HG03097 (cell line): ENCODE results near the gene SCIMP.
"Not testable (repeated sequence)": the region's sequence is repeated elsewhere in the genome, so short reads cannot be mapped to it uniquely, and the experiment has no call there.

Experiments used
- ATAC-seq: cut with Tn5 transposase; IDR thresholded peaks from one replicate; pipeline ENCODE4 v1.9.1; 2021; ENCODE audit not compliant: unreplicated experiment, low FRiP score

Gene SCIMP

DNA sequence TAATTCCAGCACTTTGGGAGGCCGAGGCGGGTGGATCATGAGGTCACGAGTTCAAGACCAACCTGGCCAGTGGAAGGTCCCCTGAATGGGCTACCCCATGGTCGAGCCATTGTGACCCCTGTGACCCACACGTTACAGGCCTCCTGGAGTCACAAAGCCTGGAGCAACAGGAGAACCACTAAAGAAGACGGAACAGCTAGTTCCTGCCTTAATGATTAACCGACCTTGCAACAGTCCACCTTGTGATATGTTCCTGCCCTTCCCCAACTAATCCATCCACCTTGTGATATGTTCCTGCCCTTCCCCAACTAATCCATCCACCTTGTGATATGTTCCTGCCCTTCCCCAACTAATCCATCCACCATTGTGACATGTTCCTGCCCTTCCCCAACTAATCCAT, 5.1 kb upstream of the SCIMP start:
- not testable (repeated sequence) for ATAC-seq

DNA sequence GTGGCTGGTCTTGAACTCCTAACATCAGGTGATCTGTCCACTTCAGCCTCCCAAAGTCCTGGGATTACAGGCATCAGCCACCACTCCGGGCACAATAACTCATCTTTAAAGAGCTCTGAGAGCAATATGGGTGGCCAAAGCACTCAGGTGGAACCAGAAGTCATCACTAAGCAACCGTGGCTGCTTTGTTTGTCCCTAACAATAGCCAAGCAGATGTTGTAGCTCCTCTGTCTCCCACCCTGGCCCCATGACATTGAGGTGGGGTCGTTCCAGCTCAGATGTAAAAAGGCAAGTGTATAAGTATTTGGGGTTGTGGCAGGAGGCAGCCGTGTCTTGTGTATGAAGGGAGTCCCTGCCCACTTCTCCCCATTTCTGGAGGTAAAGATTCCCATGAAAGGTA, 3.7 kb upstream of the SCIMP start:
- ATAC-seq: no peak

DNA sequence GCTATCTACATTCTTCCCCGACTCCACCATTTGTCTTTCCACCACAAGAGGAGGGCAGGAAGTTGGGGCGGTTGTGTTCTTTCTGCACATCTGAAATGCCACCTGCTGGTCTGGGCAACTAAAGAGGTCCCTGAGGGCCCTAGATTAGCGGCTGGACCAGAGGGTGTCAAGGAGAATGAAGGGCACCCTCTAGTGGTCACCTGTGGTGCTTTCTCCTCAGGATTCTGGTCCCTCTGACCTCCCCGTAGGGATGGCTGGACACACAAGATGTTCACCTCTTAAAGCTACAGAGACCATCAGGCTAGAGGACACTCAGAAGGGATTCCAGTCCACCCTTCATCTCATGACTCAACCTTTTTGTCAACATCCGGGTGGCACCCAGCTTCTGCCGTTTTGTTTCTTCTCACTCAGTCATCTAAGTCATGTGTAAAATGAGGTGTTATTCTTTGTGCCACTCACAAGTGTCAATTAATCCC, 2.9 kb upstream of the SCIMP start:
- peak; percentile 42 for ATAC-seq

DNA sequence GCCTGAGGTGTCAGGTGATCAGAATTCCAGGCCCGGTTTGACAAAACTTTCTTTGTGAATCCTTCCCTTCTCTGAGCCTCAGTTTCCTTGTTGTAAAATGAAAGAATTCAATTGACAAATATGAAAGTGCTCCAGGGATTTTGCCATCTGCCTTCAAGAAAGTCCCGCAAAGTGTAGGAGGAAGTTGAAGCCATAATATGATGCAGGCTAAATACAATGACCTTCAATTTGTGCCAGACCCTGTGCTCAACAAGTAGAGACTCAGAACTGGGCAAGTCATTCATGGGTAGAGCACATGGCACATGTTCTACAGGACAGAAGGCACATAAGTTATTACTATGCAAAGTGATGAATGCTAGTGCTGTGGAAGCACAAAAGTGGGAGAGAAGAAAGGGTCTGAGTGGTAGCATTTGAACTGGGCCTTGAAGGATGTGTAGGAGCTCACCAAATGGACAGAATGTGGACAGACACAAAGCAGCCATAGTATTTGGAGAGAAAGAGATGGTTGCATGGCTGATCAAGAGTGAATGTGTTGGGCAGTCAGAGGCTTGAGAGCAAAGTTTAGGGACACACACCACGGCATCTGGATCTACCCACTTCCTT, 2.4 kb upstream of the SCIMP start:
- no peak for ATAC-seq

DNA sequence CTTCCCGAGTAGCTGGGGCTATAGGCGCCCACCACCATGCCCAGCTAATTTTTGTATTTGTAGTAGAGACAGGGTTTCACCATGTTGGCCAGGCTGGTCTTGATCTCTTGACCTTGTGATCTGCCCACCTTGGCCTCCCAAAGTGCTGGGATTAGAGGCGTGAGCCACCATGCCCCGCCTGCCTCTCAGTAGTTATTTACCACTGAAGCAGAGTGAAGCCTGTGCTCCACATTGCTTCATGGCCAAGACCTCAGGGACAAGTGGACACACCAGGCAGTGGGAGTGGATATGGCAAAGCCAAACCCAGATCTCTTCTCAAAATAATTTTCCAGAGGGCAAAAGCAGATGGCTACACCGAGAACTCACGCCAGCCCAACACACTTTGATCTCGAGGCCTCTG, 1.2 kb downstream of the SCIMP start:
- ATAC-seq: not testable (repeated sequence)

DNA sequence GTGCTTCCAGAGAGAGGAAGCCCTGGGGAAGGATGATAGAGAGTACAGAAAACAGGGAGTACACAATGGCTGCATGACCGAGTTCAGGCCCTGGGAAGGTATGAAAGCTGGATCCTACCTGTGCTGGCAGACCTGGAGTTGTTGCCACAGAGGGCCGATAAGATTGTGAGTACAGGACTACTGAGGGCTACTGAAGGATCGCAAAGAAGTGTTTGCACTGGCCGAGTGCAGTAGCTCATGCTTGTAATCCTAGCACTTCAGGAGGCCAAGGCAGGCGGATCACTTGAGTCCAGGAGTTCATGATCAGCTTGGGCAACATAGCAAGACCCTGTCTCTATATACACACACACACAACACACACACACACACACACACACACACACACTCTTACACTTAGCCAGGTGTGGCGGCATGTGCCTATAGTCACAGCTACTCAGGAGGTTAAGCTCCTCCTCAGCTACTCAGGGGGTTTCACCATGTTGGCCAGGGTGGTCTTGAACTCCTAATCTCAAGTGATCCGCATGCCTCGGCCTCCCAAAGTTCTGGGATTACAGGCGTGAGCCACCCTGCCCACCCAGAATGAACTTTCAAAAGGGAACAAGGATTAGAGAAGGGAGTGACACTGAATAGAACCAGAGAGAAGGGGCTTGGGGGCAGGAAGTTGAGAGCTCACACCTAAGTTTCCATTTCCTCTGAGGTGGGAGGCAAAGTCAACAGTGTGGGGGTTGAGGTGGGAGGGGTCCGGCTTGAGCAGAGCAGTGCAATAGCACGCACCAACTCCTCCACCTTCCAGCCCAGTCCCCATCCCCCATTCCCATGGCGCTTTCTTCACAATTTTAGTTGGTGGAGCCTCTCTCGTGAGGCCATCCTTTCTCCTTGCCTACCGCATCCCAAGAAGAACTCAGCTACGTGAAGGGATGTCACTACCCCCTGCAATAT, 7.5 kb downstream of the SCIMP start:
- no peak for ATAC-seq

DNA sequence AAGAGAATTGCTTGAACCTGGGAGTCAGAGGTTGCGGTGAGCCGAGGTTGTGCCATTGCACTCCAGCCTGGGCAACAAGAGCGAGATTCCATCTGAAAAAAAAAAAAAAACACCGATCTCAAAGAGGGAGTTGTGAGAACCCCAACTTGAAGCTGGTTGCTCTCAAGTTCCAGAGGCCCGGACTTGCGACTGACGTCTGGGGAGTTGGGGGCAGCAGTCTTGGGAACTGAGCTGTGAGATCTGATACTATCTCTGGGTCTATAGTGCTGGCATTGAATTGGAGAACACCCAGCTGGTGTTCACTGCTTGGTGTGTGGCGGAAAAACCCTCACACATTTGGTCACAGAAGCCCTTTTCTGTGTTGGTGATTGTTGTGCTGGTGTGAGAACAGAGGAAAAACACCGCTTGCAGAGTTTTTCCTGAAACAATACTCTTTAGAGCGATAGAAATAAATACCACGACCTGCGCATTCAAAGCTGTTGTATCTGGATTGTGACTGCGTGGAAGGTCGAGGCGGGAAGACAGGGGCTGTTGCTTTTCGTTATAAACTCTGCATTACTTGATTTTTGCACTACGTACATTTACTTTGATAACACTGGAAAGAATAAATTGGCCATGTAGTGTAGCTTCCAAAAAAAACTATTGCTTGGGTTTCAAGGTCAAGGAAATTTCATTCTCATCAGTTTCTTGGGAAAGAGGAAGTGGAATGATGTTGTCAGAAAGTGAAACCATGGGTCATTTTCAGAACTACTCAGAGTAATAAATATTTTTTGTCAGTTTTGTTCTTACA, 8.8 kb downstream of the SCIMP start:
- peak; percentile 40 for ATAC-seq

- not testable (repeated sequence) for ATAC-seq
These were observed 12.7 kb downstream of the SCIMP start for GRCh38 chr17:5221912-5222311.

GRCh38 chr17:5220074-5220473, 14.6 kb downstream of the SCIMP start:
- no peak for ATAC-seq

- no peak for ATAC-seq
These were observed 15.1 kb downstream of the SCIMP start for GRCh38 chr17:5219536-5219935.

DNA sequence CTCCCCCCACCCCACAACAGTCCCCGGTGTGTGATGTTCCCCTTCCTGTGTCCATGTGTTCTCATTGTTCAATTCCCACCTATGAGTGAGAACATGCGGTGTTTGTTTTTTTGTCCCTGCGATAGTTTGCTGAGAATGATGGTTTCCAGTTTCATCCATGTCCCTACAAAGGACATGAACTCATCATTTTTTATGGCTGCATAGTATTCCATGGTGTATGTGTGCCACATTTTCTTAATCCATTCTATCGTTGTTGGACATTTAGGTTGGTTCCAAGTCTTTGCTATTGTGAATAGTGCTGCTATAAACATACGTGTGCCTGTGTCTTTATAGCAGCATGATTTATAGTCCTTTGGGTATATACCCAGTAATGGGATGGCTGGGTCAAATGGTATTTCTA, 17.1 kb downstream of the SCIMP start:
- ATAC-seq: not testable (repeated sequence)

- ATAC-seq: no peak
These were observed 23.2 kb downstream of the SCIMP start for GRCh38 chr17:5211458-5211857.

GRCh38 chr17:5210614-5211252, 23.9 kb downstream of the SCIMP start:
- ATAC-seq: no peak

DNA sequence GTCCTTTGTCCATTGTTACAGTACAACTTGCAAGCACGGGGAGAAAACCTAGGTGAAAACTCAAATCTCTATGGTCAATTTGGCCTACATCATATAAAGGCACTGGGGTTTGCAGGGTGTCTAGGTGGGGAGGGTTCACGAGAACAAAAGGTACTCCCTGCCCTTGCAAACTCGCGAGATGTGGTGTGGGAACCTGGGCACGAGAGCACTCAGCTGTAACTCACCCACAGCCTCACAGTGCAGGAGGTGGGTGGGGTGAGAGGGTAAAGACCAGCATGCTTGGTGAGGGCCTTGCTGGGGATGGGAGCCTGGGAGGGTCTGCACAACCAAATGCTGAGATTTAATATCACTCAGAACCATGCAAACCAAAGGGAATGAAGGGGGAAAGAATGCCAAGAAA, 24.6 kb downstream of the SCIMP start:
- no peak for ATAC-seq

DNA sequence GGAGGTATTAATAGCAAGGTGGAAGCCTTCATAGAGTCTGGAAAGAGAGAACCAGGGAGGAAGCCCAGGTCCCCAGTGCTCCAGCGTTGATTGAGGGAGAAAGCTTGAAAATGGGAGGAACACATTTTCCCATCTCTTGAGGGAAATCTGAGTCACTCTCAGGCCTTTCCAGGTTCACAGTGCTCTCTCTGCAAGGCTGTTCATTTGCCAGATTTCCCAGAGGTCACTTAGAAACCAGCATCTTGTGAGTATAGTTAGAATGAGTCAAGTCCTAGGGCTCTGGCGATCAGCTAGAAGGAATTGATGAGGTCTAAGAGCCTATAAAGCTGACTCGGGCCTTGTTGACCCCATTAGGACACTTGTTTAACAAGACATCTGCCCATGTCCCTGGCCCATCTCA, 25.3 kb downstream of the SCIMP start:
- no peak for ATAC-seq

DNA sequence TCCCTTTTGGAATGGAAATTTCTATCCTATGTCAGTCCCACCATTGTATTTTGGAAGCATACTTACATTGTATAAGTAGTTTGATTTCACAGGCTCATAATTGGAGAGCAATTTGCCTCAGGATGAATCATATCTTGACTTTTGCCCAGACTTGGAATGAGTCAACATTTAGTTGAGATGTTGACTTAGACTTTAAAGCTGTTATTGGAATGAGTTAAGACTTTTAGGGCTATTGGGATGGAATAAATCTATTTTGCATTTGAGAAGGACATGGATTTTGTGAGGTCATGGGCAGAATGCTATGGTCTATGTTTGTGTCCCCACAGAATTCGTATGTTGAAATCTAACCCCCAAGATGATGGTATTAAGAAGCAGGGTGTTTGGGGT, 30.8 kb downstream of the SCIMP start:
- ATAC-seq: no peak

- ATAC-seq: no peak
These were observed 31.3 kb downstream of the SCIMP start for GRCh38 chr17:5203178-5203907.

- ATAC-seq: no peak
These were observed 33.6 kb downstream of the SCIMP start for GRCh38 chr17:5201011-5201410.

- ATAC-seq: no peak
These were observed 34.3 kb downstream of the SCIMP start for GRCh38 chr17:5200360-5200759.

DNA sequence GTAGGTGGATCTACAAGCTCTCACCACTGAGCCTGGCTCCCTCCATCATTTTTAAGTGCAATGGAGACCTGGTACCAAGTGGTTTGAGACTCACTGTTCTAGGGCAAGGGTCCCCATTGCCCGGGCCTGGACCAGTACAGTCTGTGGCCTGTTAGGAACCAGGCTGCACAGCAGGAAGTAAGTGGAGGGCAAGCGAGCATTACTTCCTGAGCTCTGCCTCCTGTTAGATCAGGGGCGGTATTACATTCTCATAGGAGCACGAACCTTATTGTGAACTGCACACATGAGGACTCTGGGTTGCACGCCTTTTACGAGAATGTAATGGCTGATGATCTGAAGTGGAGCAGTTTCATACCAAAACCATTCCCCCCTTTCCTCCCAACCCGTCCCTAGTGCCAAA, 36.2 kb downstream of the SCIMP start:
- ATAC-seq: no peak
